WTC11 (cell line): ENCODE measurements around the gene LGI4. TPM values are rescaled to one million over a fixed set of nuclear protein-coding genes. Genes with fewer than 3 reads are reported as not detected.

Experiments
- ATAC-seq: fragments of 200-7000 bp; cut with Tn5 transposase; 2 replicates; pipeline ENCODE4 v1.10.0; 2021; ENCODE audit warnings: mild to moderate bottlenecking, moderate library complexity
- CTCF ChIA-PET: fragments of 300-600 bp; sonication (Branson Sonifier 250); formaldehyde crosslinking; loops from one replicate; lab custom pipeline; 2021; ENCODE audit warnings: antibody characterized with exemption; lab: Charles Lee
- POLR2A ChIA-PET: fragments of 350-600 bp; sonication (Branson Sonifier 250); formaldehyde crosslinking; loops from one replicate; lab custom pipeline; 2021; ENCODE audit warnings: antibody characterized with exemption; lab: Charles Lee
- DNase-seq: peaks from one replicate; pipeline ENCODE4 v3.0.0; 2021; ENCODE audit warnings: low spot score
- H3K27ac Mint-ChIP-seq: 2 replicates; pipeline ENCODE4 v1.8.0; 2021; ENCODE audit warnings: mixed read lengths
- H3K27me3 Mint-ChIP-seq: 2 replicates; pipeline ENCODE4 v1.8.0; 2021; ENCODE audit warnings: low read depth, mild to moderate bottlenecking, moderate library complexity, mixed read lengths
- H3K36me3 Mint-ChIP-seq: 2 replicates; pipeline ENCODE4 v1.8.0; 2021; ENCODE audit warnings: mixed read lengths
- H3K4me1 Mint-ChIP-seq: 2 replicates; pipeline ENCODE4 v1.8.0; 2022; ENCODE audit warnings: mixed read lengths
- H3K4me3 Mint-ChIP-seq: 2 replicates; pipeline ENCODE4 v1.8.0; 2021; ENCODE audit warnings: mild to moderate bottlenecking, moderate library complexity, mixed read lengths
- H3K9me3 Mint-ChIP-seq: 2 replicates; pipeline ENCODE4 v1.8.0; 2021; ENCODE audit warnings: mixed read lengths
- E2F4 ChIP-seq: sonication (generic); formaldehyde crosslinking; IDR thresholded peaks from 2 replicates; pipeline ENCODE4 v1.8.1; 2022; ENCODE audit warnings: low read depth, mild to moderate bottlenecking, moderate library complexity, missing genetic modification reagents, borderline replicate concordance
- ETV6 ChIP-seq: sonication (generic); formaldehyde crosslinking; IDR thresholded peaks from 2 replicates; pipeline ENCODE4 v1.8.1; 2022; ENCODE audit warnings: mild to moderate bottlenecking, missing genetic modification reagents
- GABPB1 ChIP-seq: sonication (generic); formaldehyde crosslinking; IDR thresholded peaks from 2 replicates; pipeline ENCODE4 v1.8.1; 2023; ENCODE audit warnings: mild to moderate bottlenecking, missing genetic modification reagents
- GTF2I ChIP-seq: fragments of 250-450 bp; sonication (Bioruptor Pico); conservative IDR thresholded peaks from 2 replicates; pipeline ENCODE4 v1.4.0; 2021; ENCODE audit warnings: mild to moderate bottlenecking
- MAX ChIP-seq: sonication (generic); formaldehyde crosslinking; IDR thresholded peaks from 2 replicates; pipeline ENCODE4 v1.8.0; 2022; ENCODE audit warnings: mild to moderate bottlenecking, missing genetic modification reagents
- PRRX2 ChIP-seq: fragments of 250-450 bp; sonication (Bioruptor Pico); IDR thresholded peaks from 2 replicates; pipeline ENCODE4 v1.8.0; 2021; ENCODE audit warnings: mild to moderate bottlenecking
- RORB ChIP-seq: fragments of 250-450 bp; sonication (Bioruptor Pico); IDR thresholded peaks from 2 replicates; pipeline ENCODE4 v1.9.0; 2021; ENCODE audit warnings: mild to moderate bottlenecking
- SMAD3 ChIP-seq: sonication (generic); formaldehyde crosslinking; IDR thresholded peaks from 2 replicates; pipeline ENCODE4 v1.8.0; 2022; ENCODE audit warnings: missing genetic modification reagents, mild to moderate bottlenecking, borderline replicate concordance
- STAT6 ChIP-seq: sonication (generic); formaldehyde crosslinking; conservative IDR thresholded peaks from 2 replicates; pipeline ENCODE4 v1.8.1; 2023; ENCODE audit warnings: mild to moderate bottlenecking, low read depth, missing genetic modification reagents, moderate library complexity
- ZNF263 ChIP-seq: sonication (generic); formaldehyde crosslinking; IDR thresholded peaks from 2 replicates; pipeline ENCODE4 v1.8.1; 2022; ENCODE audit warnings: low read depth, mild to moderate bottlenecking, moderate library complexity, missing genetic modification reagents
- ZNF396 ChIP-seq: fragments of 250-450 bp; sonication (Bioruptor Pico); IDR thresholded peaks from 2 replicates; pipeline ENCODE4 v1.8.0; 2021; ENCODE audit warnings: mild to moderate bottlenecking, moderate library complexity, borderline replicate concordance
- total RNA-seq: library from RNA; stranded (reverse); gene quantifications from 3 replicates; pipeline ENCODE4 v1.2.3, GENCODE V29; 2021
- TF ChIP-seq, protein P1 (sequence below): sonication (generic); formaldehyde crosslinking; IDR thresholded peaks from 2 replicates; pipeline ENCODE4 v1.8.0; 2022; ENCODE audit warnings: missing genetic modification reagents
- TF ChIP-seq, protein P2 (sequence below): sonication (generic); formaldehyde crosslinking; IDR thresholded peaks from 2 replicates; pipeline ENCODE4 v1.8.0; 2023; ENCODE audit warnings: mild to moderate bottlenecking, missing genetic modification reagents
- TF ChIP-seq, protein P3 (sequence below): sonication (generic); formaldehyde crosslinking; IDR thresholded peaks from 2 replicates; pipeline ENCODE4 v1.8.1; 2023; ENCODE audit warnings: mild to moderate bottlenecking, missing genetic modification reagents, moderate library complexity
- TF ChIP-seq, protein P4 (sequence below): sonication (generic); formaldehyde crosslinking; IDR thresholded peaks from 2 replicates; pipeline ENCODE4 v1.8.0; 2022; ENCODE audit warnings: mild to moderate bottlenecking, missing genetic modification reagents

LGI4 gene
- total RNA-seq, 1 experiment from 2014 or later, result 14.2 TPM

GRCh38 chr19:35088131-35088913 is 46.5 kb downstream of the LGI4 start (continued):
- TF ChIP-seq E2F4 (CRISPR knock-in tag) (no peak), GTF2I (CRISPR knock-in tag) (no peak), ETV6 (CRISPR knock-in tag) (no peak), SMAD3 (no peak), RORB (no peak), ZNF396 (CRISPR knock-in tag) (no peak), PRRX2 (CRISPR knock-in tag) (no peak)
- TF ChIP-seq, protein P1, sequence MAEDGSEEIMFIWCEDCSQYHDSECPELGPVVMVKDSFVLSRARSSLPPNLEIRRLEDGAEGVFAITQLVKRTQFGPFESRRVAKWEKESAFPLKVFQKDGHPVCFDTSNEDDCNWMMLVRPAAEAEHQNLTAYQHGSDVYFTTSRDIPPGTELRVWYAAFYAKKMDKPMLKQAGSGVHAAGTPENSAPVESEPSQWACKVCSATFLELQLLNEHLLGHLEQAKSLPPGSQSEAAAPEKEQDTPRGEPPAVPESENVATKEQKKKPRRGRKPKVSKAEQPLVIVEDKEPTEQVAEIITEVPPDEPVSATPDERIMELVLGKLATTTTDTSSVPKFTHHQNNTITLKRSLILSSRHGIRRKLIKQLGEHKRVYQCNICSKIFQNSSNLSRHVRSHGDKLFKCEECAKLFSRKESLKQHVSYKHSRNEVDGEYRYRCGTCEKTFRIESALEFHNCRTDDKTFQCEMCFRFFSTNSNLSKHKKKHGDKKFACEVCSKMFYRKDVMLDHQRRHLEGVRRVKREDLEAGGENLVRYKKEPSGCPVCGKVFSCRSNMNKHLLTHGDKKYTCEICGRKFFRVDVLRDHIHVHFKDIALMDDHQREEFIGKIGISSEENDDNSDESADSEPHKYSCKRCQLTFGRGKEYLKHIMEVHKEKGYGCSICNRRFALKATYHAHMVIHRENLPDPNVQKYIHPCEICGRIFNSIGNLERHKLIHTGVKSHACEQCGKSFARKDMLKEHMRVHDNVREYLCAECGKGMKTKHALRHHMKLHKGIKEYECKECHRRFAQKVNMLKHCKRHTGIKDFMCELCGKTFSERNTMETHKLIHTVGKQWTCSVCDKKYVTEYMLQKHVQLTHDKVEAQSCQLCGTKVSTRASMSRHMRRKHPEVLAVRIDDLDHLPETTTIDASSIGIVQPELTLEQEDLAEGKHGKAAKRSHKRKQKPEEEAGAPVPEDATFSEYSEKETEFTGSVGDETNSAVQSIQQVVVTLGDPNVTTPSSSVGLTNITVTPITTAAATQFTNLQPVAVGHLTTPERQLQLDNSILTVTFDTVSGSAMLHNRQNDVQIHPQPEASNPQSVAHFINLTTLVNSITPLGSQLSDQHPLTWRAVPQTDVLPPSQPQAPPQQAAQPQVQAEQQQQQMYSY (CRISPR knock-in tag), result no peak
- TF ChIP-seq, protein P2, sequence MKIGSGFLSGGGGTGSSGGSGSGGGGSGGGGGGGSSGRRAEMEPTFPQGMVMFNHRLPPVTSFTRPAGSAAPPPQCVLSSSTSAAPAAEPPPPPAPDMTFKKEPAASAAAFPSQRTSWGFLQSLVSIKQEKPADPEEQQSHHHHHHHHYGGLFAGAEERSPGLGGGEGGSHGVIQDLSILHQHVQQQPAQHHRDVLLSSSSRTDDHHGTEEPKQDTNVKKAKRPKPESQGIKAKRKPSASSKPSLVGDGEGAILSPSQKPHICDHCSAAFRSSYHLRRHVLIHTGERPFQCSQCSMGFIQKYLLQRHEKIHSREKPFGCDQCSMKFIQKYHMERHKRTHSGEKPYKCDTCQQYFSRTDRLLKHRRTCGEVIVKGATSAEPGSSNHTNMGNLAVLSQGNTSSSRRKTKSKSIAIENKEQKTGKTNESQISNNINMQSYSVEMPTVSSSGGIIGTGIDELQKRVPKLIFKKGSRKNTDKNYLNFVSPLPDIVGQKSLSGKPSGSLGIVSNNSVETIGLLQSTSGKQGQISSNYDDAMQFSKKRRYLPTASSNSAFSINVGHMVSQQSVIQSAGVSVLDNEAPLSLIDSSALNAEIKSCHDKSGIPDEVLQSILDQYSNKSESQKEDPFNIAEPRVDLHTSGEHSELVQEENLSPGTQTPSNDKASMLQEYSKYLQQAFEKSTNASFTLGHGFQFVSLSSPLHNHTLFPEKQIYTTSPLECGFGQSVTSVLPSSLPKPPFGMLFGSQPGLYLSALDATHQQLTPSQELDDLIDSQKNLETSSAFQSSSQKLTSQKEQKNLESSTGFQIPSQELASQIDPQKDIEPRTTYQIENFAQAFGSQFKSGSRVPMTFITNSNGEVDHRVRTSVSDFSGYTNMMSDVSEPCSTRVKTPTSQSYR, result no peak

DNA sequence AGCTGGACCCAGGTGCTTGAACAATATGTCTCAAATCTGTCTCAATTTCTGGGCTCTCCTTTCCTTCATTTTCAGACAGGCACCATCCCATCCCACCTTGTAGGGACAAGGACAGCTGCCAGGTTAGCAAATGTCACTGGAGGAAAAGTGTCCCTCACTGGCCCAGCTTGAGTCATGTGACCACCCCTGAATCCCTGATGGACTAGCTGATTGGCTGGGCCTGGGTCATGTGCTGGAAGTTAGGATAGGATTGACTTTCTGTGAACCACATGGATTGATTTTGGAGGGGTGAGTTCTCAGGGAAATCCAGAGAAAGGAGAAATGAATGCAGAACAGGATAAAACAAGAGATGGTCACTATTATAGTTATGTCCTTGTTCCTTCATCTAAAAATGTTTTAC is 47.5 kb downstream of the LGI4 start:
- TF ChIP-seq ZNF263 (CRISPR knock-in tag) (no peak), STAT6 (CRISPR knock-in tag) (no peak), GABPB1 (CRISPR knock-in tag) (no peak), MAX (CRISPR knock-in tag) (no peak)
- TF ChIP-seq, protein P3, sequence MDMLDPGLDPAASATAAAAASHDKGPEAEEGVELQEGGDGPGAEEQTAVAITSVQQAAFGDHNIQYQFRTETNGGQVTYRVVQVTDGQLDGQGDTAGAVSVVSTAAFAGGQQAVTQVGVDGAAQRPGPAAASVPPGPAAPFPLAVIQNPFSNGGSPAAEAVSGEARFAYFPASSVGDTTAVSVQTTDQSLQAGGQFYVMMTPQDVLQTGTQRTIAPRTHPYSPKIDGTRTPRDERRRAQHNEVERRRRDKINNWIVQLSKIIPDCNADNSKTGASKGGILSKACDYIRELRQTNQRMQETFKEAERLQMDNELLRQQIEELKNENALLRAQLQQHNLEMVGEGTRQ (CRISPR knock-in tag), result peak; percentile 87
- TF ChIP-seq, protein P4, sequence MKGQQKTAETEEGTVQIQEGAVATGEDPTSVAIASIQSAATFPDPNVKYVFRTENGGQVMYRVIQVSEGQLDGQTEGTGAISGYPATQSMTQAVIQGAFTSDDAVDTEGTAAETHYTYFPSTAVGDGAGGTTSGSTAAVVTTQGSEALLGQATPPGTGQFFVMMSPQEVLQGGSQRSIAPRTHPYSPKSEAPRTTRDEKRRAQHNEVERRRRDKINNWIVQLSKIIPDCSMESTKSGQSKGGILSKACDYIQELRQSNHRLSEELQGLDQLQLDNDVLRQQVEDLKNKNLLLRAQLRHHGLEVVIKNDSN, result peak; percentile 80
- no peak for ATAC-seq
- no peak overlapping the region for H3K27ac Mint-ChIP-seq
- H3K27me3 Mint-ChIP-seq, result peaks cover 5% of the 10 kb centered on the region
- ChIA-PET CTCF (interaction anchor here (0.5 to 2.6 kb wide), 4 partner anchors 21 to 45 kb away, joined by 3 to 11 read pairs (median 8); no protein-coding TSS in a partner anchor), POLR2A (no interaction called here)
- DNase-seq, result no peak
- H3K4me1 Mint-ChIP-seq, result peaks cover 18% of the 10 kb centered on the region
- H3K4me3 Mint-ChIP-seq, result no peak overlapping the region
- 0 out of 2 replicates have a peak, but pooled peaks cover 3% of the 10 kb centered on the region for H3K36me3 Mint-ChIP-seq
- peaks cover 4% of the 10 kb centered on the region for H3K9me3 Mint-ChIP-seq
